Smooth muscle cell (in vitro differentiated cells): Measurements from ENCODE around the gene TOMT. TPM values are rescaled to one million over a fixed set of nuclear protein-coding genes. Genes with fewer than 3 reads are reported as not detected.

Experiments used
- DNase-seq: peaks from one replicate; lab custom pipeline; 2025; ENCODE audit not compliant: unreplicated experiment; lab: John Stamatoyannopoulos, UW
- H2AFZ ChIP-seq: fragments of 200-600 bp; sonication (generic); 2 replicates; pipeline ENCODE4 v1.6.0; 2016; ENCODE audit warnings: antibody characterized with exemption, low read depth, mild to moderate bottlenecking
- H3F3A ChIP-seq: fragments of 200-600 bp; sonication (generic); 2 replicates; pipeline ENCODE4 v1.6.0; 2017; ENCODE audit warnings: antibody characterized with exemption, low read depth
- H3K27ac ChIP-seq: fragments of 200-600 bp; sonication (generic); 2 replicates; pipeline ENCODE4 v1.5.1; 2016; ENCODE audit warnings: low read depth, mild to moderate bottlenecking
- H3K27me3 ChIP-seq: fragments of 200-600 bp; sonication (generic); 2 replicates; pipeline ENCODE4 v1.6.1; 2016; ENCODE audit warnings: low read depth, mild to moderate bottlenecking
- H3K36me3 ChIP-seq: fragments of 200-600 bp; sonication (generic); 2 replicates; pipeline ENCODE4 v1.5.1; 2016; ENCODE audit warnings: low read depth
- H3K4me1 ChIP-seq: fragments of 200-600 bp; sonication (generic); 2 replicates; pipeline ENCODE4 v1.5.1; 2016; ENCODE audit warnings: low read depth
- H3K4me2 ChIP-seq: fragments of 200-600 bp; sonication (generic); 2 replicates; pipeline ENCODE4 v1.6.0; 2016; ENCODE audit warnings: mild to moderate bottlenecking
- H3K4me3 ChIP-seq: fragments of 200-600 bp; sonication (generic); 2 replicates; pipeline ENCODE4 v1.5.1; 2016; ENCODE audit warnings: mild to moderate bottlenecking
- H3K79me2 ChIP-seq: fragments of 200-600 bp; sonication (generic); 2 replicates; pipeline ENCODE4 v1.6.0; 2016; ENCODE audit warnings: low read depth, mild to moderate bottlenecking
- H3K9ac ChIP-seq: fragments of 200-600 bp; sonication (generic); 2 replicates; pipeline ENCODE4 v1.6.0; 2016; ENCODE audit warnings: low read depth
- H3K9me3 ChIP-seq: fragments of 200-600 bp; sonication (generic); replicated peaks from 2 replicates; pipeline ENCODE4 v1.5.1; 2016; ENCODE audit warnings: low read depth
- H4K20me1 ChIP-seq: fragments of 200-600 bp; sonication (generic); 2 replicates; pipeline ENCODE4 v1.6.0; 2016; ENCODE audit warnings: low read depth
- CTCF ChIP-seq: fragments of 200-600 bp; sonication (generic); IDR thresholded peaks from 2 replicates; pipeline ENCODE4 v1.5.1; 2017; ENCODE audit warnings: borderline replicate concordance, mild to moderate bottlenecking, antibody characterized with exemption; ENCODE audit not compliant: insufficient read depth, poor library complexity, severe bottlenecking
- WGBS: methylation state at CpG from one replicate; pipeline ENCODE4 v1.1.7; 2016; ENCODE audit warnings: low lambda C conversion rate; 5-methylcytosine and 5-hydroxymethylcytosine counted together
- polyA plus RNA-seq: library from polyadenylated mRNA; unstranded; fragments of >200 nt; fragmentation: Nextera tagmentation; extraction: Ambion mirVana; gene quantifications from 2 replicates; pipeline ENCODE4 v1.2.1, GENCODE V29; 2016
- total RNA-seq: library from RNA; depleted of rRNA; stranded (reverse); fragments of >200 nt; gene quantifications from 2 replicates; pipeline ENCODE4 v1.2.3, GENCODE V29; 2014

Gene TOMT
- total and polyA plus RNA-seq, 2 experiments from 2014 or later, result not detected

GRCh38 chr11:72080326-72081183 is 25.2 kb upstream of the TOMT start, which contains the start of the genes LRRC51 and NUMA1:
Gene LRRC51, plus strand, starts transcription at chr11:72080850. Its CDS starts 8,234 bp downstream, at chr11:72089084.
Gene NUMA1, minus strand, starts transcription at chr11:72080542. Its CDS starts 44,599 bp downstream, at chr11:72035943.
- no peak for TF ChIP-seq CTCF
- Histone ChIP-seq H3K27ac (peak within 1 kb of the TSS; percentile 92), H2AFZ (peak within 1 kb of the TSS; percentile 64), H3K4me1 (peaks cover 18% of the 10 kb centered on the region), H3K9me3 (no peaks in the 10 kb centered on the region), H3F3A (peaks cover 10% of the 10 kb centered on the region), H3K36me3 (no peaks in the 10 kb centered on the region), H3K4me3 (peak within 1 kb of the TSS; percentile 82), H3K27me3 (no peaks in the 10 kb centered on the region), H3K9ac (peak within 1 kb of the TSS; percentile 87), H3K79me2 (peaks cover 39% of the 10 kb centered on the region), H4K20me1 (no peaks in the 10 kb centered on the region), H3K4me2 (peak within 1 kb of the TSS; percentile 88)
- whole genome bisulfite sequencing, result 2% methylated on average over 60 of the region's 60 CpGs
- peak; percentile 93 for DNase-seq

GRCh38 chr11:72081184-72081644 is 24.5 kb upstream of the TOMT start:
- Histone ChIP-seq H3K4me3 (peak overlapping the region; percentile 82), H3K9ac (peak overlapping the region; percentile 87), H3K79me2 (peaks cover 33% of the 10 kb centered on the region), H3K9me3 (no peaks in the 10 kb centered on the region), H3K27ac (peak overlapping the region; percentile 92), H3F3A (peaks cover 9% of the 10 kb centered on the region), H2AFZ (peak overlapping the region; percentile 64), H3K4me1 (peaks cover 11% of the 10 kb centered on the region), H3K27me3 (no peaks in the 10 kb centered on the region), H4K20me1 (no peaks in the 10 kb centered on the region), H3K36me3 (no peaks in the 10 kb centered on the region), H3K4me2 (peak overlapping the region; percentile 88)
- no peak for TF ChIP-seq CTCF
- 82% methylated on average over 21 of the region's 21 CpGs for WGBS
- DNase-seq, result no peak

DNA sequence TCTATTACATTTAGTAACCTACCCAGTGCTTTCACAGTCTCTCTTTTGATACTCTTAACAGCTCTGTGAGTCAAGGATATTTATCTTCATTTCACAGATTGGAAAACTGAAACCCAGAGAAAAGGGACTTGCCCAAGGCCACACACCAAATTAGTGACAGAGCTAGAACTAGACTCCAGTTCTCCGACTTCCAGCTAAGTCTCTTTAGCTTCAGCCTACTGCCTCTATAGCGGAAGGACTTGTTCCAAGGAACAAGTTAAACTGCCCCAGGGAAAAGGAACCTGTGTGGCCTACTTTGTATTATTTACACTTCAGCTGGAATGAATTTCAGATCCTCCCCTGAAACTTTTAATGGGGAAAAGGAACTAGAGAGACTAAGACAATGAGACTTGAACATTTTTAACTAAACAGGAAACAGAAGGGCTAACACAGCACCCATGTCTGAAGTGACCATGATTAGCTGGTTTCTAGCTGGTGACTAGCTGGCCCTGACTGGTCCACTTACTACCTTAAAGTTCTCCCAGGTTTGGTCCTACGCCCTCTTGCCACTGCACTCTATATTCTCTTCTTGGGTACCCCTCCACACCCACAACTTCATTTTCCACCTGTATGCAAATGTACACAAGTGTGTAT is 23.8 kb upstream of the TOMT start:
- Histone ChIP-seq H4K20me1 (no peaks in the 10 kb centered on the region), H3K27me3 (no peaks in the 10 kb centered on the region), H3K79me2 (peaks cover 26% of the 10 kb centered on the region), H3F3A (peaks cover 3% of the 10 kb centered on the region), H2AFZ (no peak overlapping the region), H3K4me3 (no peak overlapping the region), H3K4me1 (peaks cover 10% of the 10 kb centered on the region), H3K9me3 (no peaks in the 10 kb centered on the region), H3K27ac (peak overlapping the region; percentile 92), H3K4me2 (no peak overlapping the region), H3K9ac (peak overlapping the region; percentile 27), H3K36me3 (no peaks in the 10 kb centered on the region)
- no peak for TF ChIP-seq CTCF
- 83% methylated on average over 3 of the region's 3 CpGs for WGBS
- no peak for DNase-seq
